GM20431 (cell line): ENCODE results near the gene PAN3.

ENCODE experiments used
- in situ Hi-C: fragments of 300-500 bp; cut with MseI, MboI; formaldehyde crosslinking; loops from one replicate; pipeline ENCODE4 v1.15.0; 2020; ENCODE audit warnings: low sequenced_read_pairs; ENCODE audit not compliant: unreplicated experiment

The PAN3 gene

DNA sequence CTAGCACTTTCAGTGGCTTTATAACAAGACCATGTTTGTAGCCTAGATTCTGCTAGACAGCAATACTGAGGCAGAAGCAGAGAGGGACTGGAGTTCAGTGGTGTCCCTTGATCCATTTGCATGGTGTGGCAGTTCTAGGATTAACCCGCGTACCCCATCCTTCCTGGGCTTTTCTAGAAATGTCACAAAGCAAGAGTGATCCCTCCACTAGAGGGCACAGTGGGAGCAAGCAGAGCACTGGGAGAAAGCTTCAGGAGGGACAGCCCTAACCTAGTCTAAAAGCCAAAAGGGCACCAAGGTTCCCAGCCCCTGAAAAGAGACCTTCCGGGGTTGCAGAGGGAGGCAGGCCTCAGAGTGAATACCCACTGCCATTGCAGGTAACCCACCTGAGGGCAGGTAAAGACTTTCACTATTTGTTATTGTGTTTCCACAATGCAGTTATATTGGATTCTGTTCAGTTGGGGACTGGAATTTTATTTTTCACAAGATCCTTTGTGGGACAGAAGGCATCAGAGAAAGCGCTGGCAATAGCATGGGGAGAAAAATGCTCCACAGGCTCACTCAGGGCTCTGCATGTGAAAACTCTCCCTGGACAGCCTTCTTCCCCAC, 185.9 kb downstream of the PAN3 start:
- in situ Hi-C loops: loop anchor here (25.0 kb wide), 2 partner anchors 313 to 463 kb away; no protein-coding TSS in a partner anchor

DNA sequence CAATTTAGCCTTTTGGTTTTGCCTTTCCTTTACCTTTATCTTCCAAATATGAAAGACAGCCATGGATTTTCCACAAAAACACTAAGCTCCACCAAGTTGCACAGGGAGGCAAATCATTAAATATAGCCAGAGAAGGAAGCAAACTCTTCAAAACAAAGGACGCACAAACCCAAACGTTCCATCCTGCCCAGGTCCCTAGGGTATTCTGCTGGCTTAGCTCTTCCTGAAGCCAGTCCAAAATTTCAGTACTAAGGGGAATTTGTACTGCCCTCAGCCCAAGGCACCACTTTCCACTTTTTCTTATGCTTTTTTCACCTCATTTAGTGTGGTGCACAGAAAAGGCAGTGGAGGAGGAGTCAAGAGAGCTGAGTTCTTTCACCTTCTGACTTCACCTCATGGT, 186.7 kb downstream of the PAN3 start:
- in situ Hi-C loops: no loop called here

- in situ Hi-C loops: no loop called here
These were observed 187.7 kb downstream of the PAN3 start for GRCh38 chr13:28326056-28326455.

DNA sequence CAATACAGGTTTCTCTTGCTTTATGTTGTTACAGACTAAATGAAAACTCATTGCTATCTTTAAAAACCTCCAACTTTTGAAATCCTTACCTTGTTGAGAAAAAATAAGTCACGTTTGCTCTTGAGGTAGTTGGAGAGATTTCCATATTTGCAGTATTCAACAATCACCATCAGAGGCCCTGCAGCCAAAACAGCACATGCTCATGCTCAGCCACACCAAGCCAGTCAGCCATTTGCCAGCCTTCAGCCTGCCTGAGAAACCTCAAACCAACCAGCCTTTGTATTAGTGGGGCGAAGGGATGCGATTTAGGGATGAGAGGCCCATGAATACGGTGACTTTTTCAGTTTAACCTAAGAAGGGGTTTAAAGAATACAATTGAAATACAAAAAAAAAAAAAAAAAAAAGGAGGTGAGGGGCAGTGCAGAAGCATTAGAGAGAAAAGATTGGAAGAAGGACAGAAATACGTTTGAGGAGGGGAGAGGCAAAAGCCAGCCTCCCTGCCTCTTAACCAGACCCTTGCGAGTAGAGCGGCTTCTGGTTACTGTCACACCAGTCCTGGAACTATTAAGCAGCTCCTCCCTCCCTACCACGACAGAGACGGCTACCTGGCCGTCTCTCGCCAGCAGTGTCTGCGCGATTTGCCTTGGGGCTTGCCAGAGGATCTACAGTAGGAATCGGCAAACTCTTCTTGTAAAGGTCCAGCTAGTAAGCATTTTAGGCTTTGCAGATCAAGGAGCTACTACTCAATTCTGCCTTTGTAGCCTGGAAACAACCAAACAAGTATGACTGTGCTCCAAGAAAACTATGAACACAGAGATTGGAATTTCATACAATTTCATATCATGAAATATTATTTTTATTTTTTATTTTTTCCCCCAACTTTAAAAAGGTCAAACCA, 189.3 kb downstream of the PAN3 start:
- in situ Hi-C loops: no loop called here

DNA sequence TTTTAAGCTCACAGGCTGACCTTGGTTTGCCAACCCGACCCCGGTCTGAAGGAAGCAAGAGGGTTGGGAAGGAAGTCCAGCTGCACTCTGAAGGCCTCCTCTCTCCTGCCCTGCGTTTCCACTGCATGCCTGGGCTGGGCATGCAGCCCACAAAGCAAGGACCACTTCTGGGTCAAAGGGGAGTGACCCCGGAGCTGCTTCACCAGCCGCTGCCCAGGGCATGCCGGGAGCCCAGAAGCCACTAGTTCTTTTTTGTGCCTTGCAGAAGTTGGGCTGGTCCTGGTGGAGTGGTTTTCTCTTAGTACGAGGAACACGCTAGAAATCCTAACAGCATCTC, 189.9 kb downstream of the PAN3 start:
- in situ Hi-C loops: no loop called here

DNA sequence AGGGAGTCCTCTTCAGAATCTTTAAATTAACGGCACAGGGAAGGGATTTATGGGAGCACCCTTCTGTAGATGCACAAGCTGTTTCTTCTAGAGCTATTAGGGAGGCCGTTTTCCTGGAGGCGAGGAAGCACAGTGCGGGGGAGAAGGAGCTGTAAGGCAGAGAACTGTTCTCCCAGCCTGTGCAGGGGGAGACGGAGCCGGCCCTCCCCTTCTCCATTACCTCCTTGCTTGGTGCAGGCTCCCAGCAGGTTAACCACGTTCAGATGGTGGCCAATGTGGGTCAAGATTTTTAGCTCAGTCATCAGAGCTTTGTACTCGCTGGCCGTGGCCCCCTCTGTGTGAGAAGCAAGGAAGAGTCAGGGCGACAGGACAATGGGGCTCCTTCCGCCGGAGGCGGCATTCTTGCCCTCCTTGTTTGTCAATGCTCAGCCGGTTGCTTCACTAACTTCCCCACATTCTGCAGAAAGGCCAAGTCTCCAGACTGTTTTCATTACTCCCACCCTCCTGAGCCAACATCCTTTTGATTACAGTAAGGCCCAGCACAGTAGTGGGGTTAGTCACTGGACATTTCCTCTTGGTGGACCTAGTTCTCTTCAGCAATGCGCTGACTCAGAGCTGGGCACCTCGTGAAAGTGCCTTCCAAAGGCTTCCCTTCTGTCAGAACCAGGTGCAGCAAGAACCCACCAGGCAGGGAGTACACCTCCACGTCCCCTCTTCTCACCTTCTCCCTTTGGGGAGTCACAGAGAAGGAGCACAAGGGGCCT, 191.2 kb downstream of the PAN3 start:
- in situ Hi-C loops: no loop called here

DNA sequence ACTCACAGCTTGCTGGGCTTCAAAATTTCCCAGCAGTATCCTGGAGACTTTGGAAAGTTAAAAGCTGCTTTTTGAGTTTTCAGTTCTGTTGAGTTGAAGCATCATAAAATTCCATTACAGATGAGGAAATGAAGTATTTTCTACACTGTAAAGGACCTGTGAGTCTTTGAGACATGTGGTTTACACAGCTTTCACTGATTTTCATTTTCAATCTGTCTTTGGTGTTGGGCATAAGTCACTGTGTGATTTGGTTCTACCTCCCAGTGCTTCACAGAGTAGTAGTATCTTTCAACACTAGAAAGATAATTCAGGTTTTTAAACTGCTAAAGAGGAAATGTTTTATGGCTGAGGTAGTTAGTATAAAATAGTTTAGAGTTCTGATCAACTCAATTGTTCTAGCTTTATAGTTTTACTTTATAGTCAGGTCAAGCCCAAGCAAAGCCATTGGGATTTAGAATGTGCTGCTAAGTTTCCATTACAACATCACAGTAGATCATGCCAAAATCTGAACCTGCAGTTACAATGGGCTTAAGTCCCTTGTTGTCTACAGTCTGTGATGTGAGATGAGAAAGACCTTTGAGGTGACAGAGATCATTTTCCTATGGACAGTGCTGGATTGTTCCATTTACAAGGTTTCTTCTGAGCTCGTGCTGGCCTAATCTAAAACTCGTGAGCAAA, 195.0 kb downstream of the PAN3 start:
- in situ Hi-C loops: no loop called here

- in situ Hi-C loops: no loop called here
These were observed 197.9 kb downstream of the PAN3 start for GRCh38 chr13:28336193-28336657.

DNA sequence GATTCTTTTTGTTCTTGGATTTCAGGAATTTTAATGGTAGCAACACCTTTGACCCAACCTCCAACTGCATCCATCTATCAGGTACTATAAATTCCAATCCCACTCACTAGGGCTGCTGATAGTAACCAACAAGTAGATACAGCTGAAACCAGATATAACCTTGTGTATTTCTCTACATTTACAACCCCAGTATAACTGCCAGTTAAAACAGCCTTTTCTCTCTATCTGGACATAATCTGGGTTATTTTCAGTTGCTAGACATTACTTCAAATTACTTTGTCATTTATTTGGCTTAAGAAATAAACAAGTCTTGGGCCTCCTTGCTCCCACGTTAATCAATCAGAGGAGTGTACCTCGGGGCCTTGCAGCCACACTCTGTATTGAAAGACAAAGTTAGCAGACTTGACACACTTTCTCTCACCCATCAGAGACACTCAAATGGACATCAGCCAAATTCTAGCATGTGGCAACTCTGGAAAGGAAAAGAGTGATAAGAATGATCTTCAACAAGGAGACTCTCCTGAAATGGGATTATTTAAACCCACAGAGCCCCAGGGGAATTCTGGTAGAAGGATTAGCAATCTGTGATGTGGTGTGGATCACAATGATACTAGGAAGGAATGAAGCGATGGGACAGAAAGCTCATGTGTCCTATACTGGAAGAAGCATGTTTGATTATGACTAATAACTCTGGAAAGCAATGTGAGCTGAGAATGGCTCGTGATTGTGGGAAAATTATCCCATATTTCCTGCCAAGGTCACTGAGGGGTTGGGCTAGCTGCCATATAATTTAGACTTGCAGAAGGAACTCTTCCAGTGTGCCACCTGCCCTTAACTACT, 199.0 kb downstream of the PAN3 start:
- in situ Hi-C loops: no loop called here

GRCh38 chr13:28338006-28338574, 199.7 kb downstream of the PAN3 start:
- in situ Hi-C loops: no loop called here

DNA sequence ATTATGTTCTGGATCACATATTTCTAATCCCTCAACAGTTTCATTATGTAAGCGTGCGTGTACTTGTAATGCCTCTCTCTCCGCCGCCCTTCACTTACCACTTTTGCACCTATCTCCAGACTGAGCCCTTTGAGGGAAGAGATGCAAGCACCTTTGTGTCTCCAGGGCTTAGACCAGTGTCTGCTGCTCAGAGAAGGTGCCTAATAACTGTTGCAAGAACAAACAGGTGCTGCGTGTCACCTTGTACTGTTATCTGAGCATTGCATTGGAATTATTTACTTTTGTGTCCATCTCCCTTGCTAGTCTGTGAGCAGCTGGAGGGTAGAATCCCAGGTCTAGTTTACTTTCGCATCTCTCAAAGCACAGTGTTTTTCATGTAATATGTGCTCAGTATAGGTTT, 200.4 kb downstream of the PAN3 start:
- in situ Hi-C loops: no loop called here

DNA sequence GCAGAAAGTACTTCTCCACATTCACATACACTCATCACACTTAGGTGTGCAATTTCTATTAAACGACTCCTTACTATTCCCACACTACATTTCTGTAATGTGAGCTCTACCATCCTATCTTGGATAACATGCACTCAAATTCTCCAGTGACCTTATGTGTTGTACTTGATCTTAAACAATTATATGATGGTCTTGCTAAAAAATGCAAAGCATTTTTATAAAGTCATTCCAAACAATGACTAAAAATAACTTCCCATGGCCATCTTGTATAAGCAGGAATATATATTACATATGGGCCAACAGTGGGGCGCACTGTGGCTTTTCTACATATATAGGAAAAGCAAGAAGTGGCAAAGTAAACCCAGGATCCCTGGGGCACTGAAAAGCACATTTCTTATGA, 201.1 kb downstream of the PAN3 start:
- in situ Hi-C loops: no loop called here

- in situ Hi-C loops: no loop called here
These were observed 202.0 kb downstream of the PAN3 start for GRCh38 chr13:28340272-28340793.

DNA sequence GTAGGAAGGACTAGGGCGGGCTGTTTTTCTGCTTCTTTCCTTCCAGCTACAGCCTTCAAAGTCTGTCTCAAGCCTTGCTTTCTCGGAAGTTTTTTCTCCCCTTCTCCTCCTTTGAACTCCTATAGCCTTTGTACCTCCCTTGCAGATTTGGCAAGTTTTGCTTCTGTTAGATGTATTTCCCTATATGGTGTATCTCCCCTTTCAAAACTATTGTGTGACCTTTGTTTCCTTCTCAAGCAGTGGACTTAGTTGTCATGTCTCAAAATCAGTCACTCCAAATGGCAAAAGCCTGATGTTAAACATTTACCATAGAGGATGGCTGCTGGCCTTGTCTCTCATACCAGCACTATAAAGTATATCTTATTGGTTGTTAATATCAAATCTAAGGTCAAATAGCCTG, 203.9 kb downstream of the PAN3 start:
- in situ Hi-C loops: no loop called here

DNA sequence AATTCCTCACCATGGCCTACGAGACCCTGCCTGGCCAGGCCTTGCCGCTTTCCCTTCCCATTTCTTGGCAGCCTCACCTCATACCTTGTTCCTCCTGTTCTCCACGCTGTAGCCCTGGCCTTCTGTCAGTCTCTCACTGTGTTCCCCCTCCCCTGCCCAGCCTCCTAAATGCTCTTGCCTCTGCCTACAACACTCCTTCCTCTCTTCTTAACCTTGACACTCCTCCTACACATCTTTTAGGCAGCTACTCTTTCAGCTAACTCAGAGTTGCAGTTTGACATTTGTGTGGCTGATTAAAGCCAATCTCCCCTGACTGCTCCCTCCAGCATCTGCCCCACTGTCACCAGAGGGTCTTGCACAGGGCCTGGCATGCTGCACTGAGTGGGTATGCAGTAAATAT, 205.8 kb downstream of the PAN3 start:
- in situ Hi-C loops: no loop called here
